ENCODE results near the gene BANP. TPM values are rescaled to one million over a fixed set of nuclear protein-coding genes. Genes with fewer than 3 reads are reported as not detected.
"Not testable (repeated sequence)": the region's sequence is repeated elsewhere in the genome, so short reads cannot be mapped to it uniquely, and the experiment has no call there.

BANP gene
- total and polyA plus RNA-seq, 11 donors = 7.2 to 20.7 (median 13.3) TPM

DNA sequence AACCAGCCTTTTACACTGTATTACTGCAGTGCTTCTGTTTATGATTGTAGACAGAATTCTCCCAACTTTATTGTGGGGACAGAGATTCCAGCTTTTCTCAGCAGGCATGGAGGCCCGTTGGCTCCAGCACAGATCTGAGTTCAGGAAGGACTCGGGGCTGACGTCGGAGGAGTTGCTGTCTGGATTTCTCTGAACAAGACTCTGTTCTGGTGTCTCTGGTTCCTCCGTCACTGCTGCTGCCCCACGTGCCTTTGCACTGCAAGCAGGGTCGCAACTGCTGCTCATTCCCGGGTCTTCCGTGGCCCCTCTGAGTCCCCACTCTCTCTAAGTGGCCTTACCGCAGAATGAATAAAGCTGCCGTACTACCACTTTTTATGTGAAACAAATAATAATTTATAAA is 88.4 kb downstream of the BANP start:
- Histone ChIP-seq H3K4me3 (no peak overlapping the region), H3K27me3 (no peaks in the 10 kb centered on the region), H3K27ac (no peak overlapping the region), H3K4me1 (peaks cover 0 to 4% (median 0%) of the 10 kb centered on the region in 12 donors), H3K9me3 (no peaks in the 10 kb centered on the region), H3K36me3 (peaks cover 0 to 40% (median 22%) of the 10 kb centered on the region in 9 donors)
- DNase-seq (no peak), ATAC-seq (no peak)
- TF ChIP-seq, protein P1, sequence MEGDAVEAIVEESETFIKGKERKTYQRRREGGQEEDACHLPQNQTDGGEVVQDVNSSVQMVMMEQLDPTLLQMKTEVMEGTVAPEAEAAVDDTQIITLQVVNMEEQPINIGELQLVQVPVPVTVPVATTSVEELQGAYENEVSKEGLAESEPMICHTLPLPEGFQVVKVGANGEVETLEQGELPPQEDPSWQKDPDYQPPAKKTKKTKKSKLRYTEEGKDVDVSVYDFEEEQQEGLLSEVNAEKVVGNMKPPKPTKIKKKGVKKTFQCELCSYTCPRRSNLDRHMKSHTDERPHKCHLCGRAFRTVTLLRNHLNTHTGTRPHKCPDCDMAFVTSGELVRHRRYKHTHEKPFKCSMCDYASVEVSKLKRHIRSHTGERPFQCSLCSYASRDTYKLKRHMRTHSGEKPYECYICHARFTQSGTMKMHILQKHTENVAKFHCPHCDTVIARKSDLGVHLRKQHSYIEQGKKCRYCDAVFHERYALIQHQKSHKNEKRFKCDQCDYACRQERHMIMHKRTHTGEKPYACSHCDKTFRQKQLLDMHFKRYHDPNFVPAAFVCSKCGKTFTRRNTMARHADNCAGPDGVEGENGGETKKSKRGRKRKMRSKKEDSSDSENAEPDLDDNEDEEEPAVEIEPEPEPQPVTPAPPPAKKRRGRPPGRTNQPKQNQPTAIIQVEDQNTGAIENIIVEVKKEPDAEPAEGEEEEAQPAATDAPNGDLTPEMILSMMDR (IDR thresholded peaks at IDR 0.05) = no peak
- no peak for TF ChIP-seq POLR2A (IDR thresholded peaks at IDR 0.05)
- WGBS, 4 donors = 93 to 95% (median 94%) methylated on average over 11 of the region's 11 CpGs
- intact Hi-C loops (cut with DNase I) = no loop called here

DNA sequence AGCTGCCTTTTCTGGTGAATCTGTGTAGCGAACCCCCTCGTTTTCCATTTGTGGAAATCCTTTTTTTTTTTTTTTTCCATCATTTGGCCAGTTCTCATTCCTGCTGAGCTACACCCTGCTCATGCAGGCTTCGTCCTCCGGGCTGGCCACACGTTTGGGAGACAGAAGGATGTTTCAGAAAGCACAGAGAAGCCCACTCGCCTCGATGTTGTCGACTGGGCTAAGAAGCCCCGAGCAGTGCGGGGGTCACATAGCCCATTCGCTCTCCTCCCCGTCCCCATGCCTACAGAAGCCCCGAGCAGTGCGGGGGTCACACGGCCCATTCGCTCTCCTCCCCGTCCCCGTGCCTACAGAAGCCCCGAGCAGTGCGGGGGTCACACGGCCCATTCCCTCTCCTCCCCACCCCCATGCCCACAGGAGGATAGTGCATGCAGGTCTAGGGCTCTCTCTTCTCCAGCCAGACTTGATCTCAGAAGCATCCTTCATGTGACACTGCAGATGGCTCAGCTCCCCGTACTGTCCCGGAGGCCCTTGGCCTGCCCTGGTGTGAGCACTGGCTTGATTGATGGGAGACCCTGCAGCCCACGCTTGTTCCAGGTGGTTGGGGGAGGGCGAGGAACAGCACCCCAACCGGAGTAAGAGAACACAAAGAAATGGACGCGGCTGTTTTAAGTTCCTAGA is 89.1 kb downstream of the BANP start:
- H3K27me3 ChIP-seq; intact Hi-C loops (cut with DNase I); H3K4me3 ChIP-seq; H3K9me3 ChIP-seq; ATAC-seq; H3K27ac ChIP-seq; H3K4me1 ChIP-seq: not testable (repeated sequence)
- peak in 1 of 5 donors; percentile 2 for DNase-seq
- peaks cover 0 to 33% (median 16%) of the 10 kb centered on the region in 9 donors for H3K36me3 ChIP-seq
- WGBS, 4 donors = 86 to 91% (median 90%) methylated on average over 27 to 28 of the region's 28 CpGs

DNA sequence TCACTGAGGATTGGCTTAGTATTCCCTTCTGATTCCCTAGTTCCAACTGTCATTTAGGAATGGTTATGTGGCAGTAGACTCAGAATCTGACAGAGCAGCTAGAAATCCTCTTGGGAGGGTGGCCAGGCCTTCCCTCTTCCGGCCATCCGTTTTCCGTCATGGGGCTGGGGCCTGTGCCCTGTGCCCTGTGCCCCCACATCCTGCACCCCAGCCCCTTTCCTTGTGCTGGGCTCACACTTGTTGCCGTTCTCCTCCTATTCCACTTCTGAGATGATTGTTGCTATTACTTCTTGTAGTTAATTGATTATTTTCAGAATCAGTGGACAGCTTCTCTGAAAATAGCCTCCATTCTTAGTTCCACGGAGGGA is 89.6 kb downstream of the BANP start:
- not testable (repeated sequence) for H3K4me3 ChIP-seq

DNA sequence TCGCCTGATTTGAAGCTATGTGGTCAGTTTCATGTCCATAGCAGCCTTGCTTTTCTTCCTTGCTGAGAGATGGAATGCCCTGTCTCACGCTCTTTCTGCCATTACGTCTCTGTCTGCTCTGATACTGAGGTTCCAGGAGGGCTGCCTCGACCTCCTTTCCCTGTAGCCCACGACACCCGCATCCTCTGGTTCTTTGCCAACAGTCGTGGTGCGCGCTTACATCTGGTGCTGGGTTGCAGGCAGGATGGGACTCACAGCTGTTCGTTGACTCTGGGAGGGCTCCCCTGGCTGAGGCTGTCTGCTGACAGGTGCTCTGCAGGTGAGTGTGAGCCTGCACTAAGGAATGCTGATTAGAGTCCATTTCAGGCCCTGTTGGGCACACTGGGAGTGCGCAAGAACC is 90.3 kb downstream of the BANP start:
- intact Hi-C loops (cut with DNase I); H3K4me1 ChIP-seq; ATAC-seq; H3K27me3 ChIP-seq; H3K9me3 ChIP-seq; H3K27ac ChIP-seq; H3K4me3 ChIP-seq: not testable (repeated sequence)
- WGBS, 4 donors = 96 to 100% (median 96%) methylated on average over 10 to 11 of the region's 11 CpGs
- H3K36me3 ChIP-seq = peaks cover 0 to 26% (median 9%) of the 10 kb centered on the region in 9 donors
- peak in 1 of 5 donors; percentile 1 for DNase-seq

More for the DNA sequence above, 89.6 kb downstream of the BANP start:
- intact Hi-C loops (cut with DNase I); ATAC-seq; H3K9me3 ChIP-seq; H3K27me3 ChIP-seq; H3K4me1 ChIP-seq; H3K27ac ChIP-seq: not testable (repeated sequence)
- H3K36me3 ChIP-seq = peaks cover 0 to 28% (median 13%) of the 10 kb centered on the region in 9 donors
- peak in 2 of 5 donors; percentile 4 to 18 for DNase-seq
- 77 to 90% (median 87%) methylated on average over 5 of the region's 5 CpGs for WGBS, 4 donors

DNA sequence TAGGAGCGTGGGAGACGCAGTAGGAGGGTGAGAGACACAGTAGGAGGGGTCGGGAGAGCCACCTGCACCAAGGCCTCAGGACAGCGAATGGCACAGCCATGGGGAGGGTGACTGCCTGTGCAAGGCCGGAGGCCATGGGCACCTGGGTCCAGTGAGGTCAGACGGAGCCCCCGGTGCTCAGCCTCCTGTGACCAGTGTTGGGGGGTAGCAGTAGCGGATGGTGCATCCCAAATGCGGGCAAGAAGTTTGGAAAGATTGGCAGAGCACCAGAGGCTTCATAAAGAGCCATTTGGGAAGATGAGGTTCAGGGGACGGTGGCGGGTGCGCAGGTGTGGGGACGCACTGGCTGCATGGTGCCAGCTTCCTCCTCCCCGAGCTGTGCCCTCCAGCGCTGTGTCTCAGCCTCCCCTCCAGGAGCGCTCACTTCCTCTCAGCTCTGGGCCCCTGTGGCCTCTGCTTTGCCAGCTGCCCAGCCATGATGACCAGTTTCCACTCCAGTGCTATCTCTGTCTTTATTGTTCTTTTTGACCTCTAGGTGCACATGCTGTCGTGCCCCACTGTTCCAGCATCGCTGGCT is 90.8 kb downstream of the BANP start:
- H3K9me3 ChIP-seq; H3K27ac ChIP-seq; intact Hi-C loops (cut with DNase I); H3K27me3 ChIP-seq; H3K4me3 ChIP-seq; H3K4me1 ChIP-seq: not testable (repeated sequence)
- WGBS, 4 donors = 91 to 94% (median 92%) methylated on average over 18 of the region's 18 CpGs
- H3K36me3 ChIP-seq = peaks cover 0 to 26% (median 8%) of the 10 kb centered on the region in 9 donors
- DNase-seq (peak in 1 of 5 donors; percentile 20), ATAC-seq (peak in 3 of 4 donors; percentile 20 to 36 (median 26))

DNA sequence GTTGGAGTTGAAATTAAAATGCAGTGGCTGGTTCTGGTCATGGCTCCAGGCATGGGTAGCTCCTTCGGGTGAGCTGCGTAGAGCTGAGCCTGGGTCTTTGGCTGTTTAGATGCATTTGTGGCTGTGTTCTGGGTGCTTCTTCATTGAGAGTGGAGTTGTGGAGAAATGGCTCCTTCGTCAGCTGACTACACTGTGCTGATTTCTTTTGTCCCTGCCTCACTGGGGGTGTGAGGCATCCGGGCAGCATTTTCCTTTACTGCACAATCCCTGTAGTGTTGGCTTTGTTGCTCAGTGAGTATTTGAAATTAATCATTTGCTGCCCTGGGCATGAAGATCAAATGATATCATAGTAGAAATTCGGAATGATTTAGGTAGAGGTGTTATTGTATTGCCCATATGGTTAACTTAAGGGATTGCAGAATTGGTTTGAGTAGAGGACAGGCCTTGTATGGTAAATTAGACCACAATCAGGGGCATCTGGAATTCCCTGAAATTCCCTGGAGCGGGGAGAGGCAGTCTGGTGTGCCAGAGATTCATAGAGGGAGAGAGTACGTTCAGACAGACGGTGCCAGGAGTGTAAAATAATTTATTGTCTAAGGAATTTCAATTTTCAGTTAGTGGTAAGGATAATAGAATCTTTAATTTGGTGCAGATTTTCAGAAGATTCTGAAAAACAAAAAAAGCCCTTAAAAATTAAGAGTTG is 92.1 kb downstream of the BANP start:
- H3K27ac ChIP-seq; ATAC-seq; H3K4me3 ChIP-seq; intact Hi-C loops (cut with DNase I); H3K4me1 ChIP-seq; DNase-seq; H3K27me3 ChIP-seq; H3K9me3 ChIP-seq: not testable (repeated sequence)
- 84 to 97% (median 91%) methylated on average over 7 to 8 of the region's 8 CpGs for WGBS, 4 donors
- H3K36me3 ChIP-seq = peaks cover 0 to 22% (median 9%) of the 10 kb centered on the region in 9 donors

DNA sequence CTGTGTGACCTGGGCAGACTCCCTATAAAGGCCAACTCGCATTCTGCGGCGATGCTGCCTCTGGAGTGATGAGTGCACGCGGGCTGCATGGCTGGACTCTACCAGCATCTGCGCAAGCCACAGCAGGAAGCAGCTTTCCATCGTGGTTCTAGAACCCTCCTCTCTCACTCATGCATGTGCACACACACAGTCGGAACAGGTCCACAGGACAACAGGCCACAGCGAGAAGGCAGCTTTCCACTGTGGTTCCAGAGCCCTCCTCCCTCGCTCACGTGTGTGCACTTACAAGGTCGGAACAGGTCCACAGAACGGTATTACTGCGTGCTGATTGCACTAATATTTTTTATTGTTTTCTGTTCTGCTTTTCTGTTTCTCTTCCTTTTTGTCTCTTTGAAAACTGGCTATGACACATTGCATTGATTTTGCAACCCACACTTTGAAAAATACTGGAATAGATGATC is 92.9 kb downstream of the BANP start:
- H3K9me3 ChIP-seq; H3K4me3 ChIP-seq; H3K4me1 ChIP-seq; H3K27me3 ChIP-seq; intact Hi-C loops (cut with DNase I); H3K27ac ChIP-seq: not testable (repeated sequence)
- WGBS, 4 donors = 89 to 96% (median 92%) methylated on average over 14 of the region's 14 CpGs
- DNase-seq (peak in 1 of 5 donors; percentile 19), ATAC-seq (peak in 2 of 4 donors; percentile 10 to 14)
- H3K36me3 ChIP-seq = peaks cover 0 to 24% (median 9%) of the 10 kb centered on the region in 9 donors

DNA sequence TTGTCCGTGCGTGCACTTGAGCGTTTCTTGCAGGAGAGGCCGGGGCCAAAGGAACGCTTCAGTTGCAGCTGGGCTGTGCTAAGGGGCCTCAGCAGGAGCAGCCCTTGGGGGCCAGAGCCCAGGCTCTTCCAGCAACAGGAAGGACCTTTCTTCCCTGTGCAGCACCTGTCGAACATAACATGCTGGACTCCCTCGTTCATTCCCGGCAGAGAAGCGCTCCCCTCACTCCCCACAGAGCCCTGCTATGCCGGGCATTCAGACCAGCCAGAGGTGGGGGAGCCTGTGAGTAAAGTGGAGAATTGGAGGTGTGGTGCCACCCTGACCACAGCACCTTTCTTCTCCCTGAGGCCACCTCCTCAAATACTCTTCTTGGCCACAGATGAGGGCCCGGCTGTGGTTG is 94.1 kb downstream of the BANP start:
- intact Hi-C loops (cut with DNase I); H3K4me3 ChIP-seq; H3K9me3 ChIP-seq; ATAC-seq; H3K27me3 ChIP-seq; DNase-seq; H3K4me1 ChIP-seq; H3K27ac ChIP-seq: not testable (repeated sequence)
- peaks cover 0 to 28% (median 15%) of the 10 kb centered on the region in 9 donors for H3K36me3 ChIP-seq
- WGBS, 4 donors = 90 to 98% (median 94%) methylated on average over 10 to 11 of the region's 11 CpGs

Data from heart left ventricle (tissue), 16 donors.